ENCODE data around the gene TUBA4A.
"Not testable (repeated sequence)": the region's sequence is repeated elsewhere in the genome, so short reads cannot be mapped to it uniquely, and the experiment has no call there.

TUBA4A gene

GRCh38 chr2:219210886-219211362 lies 42.8 kb downstream of the TUBA4A start:
- no peak for DNase-seq

GRCh38 chr2:219210196-219210885 lies 43.4 kb downstream of the TUBA4A start:
- DNase-seq: no peak

- no peak for DNase-seq
Observed at GRCh38 chr2:219209236-219210195, 44.2 kb downstream of the TUBA4A start.

DNA sequence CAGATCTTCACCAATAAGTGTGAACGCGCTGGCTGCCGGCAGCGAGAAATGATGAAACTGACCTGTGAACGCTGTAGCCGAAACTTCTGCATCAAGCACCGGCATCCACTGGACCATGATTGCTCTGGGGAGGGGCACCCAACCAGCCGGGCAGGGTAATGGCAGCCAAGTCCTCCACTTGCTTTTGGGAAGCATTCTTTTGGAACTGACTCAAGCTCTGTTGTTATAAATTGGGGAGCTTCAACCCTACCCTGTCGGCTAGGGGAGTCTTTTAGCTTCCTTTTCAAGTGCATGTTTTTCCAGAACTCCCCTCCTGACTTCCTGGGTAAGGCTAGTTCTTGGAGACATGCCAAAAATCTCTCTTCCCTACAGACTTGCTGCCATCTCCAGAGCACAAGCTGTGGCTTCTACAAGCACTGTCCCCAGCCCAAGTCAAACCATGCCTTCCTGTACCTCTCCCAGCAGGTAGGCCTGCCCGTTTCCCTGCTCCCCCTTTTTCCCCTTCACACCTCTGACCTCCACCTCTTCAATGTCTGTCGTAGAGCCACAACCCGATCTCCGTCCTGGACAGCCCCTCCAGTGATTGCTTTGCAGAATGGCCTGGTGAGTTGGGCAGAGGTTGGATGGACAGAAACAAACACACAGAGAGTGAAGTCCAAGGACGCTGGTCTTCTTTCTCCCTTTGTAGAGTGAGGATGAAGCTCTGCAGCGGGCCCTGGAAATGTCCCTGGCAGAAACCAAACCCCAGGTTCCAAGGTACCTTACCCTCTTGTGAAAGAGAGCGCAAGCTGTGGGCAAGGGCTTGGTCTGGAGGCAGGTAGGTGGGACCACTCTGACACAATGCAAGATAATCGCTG lies 45.6 kb downstream of the TUBA4A start:
- peak in 1 of 14 donors; percentile 16 for DNase-seq

DNA sequence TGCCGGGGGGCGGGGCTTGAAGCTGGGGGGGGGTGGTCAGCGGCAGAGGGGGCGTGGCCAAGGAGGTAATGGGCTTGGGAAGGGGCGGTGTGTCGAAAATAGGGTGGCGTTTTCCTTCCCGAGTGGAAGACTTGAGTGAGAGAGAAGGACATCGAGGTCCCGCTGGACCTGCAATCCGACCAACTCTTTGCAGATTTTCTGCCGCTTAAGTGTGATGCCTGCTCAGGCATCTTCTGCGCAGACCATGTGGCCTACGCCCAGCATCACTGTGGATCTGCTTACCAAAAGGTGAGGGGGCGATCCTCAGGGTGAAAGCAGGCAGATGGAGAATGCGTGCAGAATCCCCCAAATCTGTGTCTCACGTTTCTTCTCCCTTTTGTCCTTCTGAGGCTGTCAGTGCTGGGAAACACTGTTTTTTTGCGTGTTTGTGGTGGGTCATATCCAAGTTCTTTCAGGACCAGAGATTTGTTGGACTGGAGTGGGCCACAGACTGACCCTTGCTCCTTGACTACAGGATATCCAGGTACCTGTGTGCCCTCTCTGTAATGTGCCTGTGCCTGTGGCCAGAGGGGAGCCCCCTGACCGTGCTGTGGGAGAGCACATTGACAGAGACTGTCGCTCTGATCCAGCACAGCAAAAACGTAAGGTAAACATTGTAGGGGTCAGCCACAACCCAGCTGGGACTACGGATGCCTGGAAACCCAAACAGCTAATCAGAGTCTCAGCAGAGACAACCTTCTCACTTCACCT lies 46.4 kb downstream of the TUBA4A start:
- peak in 1 of 14 donors; percentile 47 for DNase-seq

GRCh38 chr2:219206328-219207133 lies 47.2 kb downstream of the TUBA4A start, which contains the start of gene ZFAND2B:
Gene ZFAND2B, plus strand, starts transcription at chr2:219206782. Its CDS starts 206 bp downstream, at chr2:219206988.
- peak; percentile 47 to 95 (median 89) for DNase-seq

DNA sequence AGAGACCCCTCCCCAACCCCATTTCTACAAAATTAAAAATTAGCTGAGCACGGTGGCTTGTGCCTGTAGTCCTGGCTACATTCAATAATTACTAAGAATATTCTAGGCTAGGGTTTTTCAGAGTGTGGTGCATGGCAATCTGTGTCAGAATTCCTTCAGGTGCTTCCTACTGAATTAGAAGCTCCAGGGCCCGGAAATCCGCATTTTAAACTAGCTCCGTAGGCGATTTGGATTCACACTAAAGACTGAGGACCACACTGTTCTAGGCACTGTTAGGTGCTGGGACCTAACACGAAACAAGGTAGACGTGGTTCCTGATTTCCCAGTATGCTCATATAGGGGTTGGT lies 47.8 kb downstream of the TUBA4A start:
- DNase-seq: no peak

GRCh38 chr2:219205165-219205538 lies 48.6 kb downstream of the TUBA4A start:
- DNase-seq: no peak

DNA sequence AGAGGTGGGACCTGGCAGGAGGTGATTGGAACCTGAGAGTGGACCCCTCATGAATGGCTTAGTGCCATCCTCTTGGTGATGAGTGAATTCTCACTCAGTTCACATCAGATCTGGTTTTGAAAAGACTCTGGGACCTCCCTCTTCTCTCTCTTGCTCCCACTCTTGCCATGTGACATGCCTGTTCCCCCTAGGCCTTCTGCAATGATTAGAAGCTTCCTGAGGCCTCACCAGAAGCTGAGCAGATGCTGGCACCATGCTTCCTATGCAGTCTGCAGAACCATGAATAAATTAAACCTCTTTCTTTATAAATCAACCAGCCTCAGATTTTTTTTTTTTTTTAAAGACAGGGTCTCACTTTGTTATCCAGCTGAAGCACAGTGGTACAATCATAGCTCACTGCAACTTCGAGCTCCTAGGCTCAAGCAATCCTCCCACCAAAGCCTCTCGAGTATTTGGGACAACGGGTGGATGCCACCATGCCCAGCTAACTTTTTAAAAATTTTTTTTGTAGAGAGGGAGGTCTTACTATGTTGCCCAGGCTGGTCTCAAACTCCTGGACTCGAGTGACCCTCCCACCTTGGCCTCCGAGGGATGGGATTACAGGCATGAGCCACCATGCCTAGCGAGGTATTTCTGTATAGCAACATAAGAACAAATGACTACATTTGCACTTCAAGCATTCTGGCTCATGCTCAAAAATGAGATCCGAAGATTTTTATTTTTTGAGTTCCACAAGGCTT lies 49.1 kb downstream of the TUBA4A start:
- DNase-seq: no peak

DNA sequence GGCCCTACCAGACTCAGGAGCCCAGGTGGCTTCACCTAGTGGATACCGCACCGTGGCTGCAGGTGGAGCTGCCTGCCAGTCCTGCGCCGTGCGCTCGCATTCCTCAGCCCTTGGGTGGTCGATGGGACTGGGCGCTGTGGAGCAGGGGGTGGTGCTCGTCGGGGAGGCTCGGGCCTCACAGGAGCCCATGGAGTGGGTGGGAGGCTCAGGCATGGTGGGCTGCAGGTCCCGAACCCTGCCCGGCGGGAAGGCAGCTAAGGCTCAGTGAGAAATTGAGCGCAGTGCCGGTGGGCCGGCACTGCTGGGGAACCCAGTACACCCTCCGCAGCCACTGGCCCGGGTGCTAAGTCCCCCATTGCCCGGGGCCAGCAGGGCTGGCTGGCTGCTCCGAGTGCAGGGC lies 52.4 kb downstream of the TUBA4A start:
- DNase-seq: not testable (repeated sequence)

DNA sequence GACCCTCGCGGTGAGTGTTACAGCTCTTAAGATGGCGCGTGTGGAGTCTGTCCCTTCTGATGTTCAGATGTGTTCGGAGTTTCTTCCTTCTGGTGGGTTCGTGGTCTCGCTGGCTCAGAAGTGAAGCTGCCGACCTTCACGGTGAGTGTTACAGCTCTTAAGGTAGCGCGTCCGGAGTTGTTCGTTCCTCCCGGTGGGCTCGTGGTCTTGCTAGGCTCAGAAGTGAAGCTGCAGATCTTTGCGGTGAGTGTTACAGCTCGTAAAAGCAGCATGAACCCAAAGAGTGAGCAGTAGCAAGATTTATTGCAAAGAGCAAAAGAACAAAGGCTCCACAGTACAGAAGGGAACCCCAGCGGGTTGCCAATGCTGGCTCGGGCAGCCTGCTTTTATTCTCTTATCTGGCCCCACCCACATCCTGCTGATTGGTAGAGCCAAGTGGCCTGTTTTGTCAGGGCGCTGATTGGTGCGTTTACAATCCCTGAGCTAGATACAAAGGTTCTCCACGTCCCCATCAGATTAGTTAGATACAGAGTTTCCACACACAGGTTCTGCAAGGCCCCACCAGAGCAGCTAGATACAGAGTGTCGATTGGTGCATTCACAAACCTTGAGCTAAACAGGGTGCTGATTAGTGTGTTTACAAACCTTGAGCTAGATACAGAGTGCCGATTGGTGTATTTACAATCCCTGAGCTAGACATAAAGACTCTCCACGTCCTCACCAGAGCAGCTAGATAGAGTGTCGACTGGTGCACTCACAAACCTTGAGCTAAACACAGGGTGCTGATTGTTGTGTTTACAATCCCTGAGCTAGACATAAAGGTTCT lies 53.0 kb downstream of the TUBA4A start:
- DNase-seq: peak in 3 of 14 donors; percentile 13 to 48 (median 18)
